ENCODE data around the gene ADORA2A.

Gene ADORA2A

GRCh38 chr22:24433001-24433827, 5.8 kb downstream of the ADORA2A start:
- no peak for DNase-seq (ENCODE audit: low spot score)

DNA sequence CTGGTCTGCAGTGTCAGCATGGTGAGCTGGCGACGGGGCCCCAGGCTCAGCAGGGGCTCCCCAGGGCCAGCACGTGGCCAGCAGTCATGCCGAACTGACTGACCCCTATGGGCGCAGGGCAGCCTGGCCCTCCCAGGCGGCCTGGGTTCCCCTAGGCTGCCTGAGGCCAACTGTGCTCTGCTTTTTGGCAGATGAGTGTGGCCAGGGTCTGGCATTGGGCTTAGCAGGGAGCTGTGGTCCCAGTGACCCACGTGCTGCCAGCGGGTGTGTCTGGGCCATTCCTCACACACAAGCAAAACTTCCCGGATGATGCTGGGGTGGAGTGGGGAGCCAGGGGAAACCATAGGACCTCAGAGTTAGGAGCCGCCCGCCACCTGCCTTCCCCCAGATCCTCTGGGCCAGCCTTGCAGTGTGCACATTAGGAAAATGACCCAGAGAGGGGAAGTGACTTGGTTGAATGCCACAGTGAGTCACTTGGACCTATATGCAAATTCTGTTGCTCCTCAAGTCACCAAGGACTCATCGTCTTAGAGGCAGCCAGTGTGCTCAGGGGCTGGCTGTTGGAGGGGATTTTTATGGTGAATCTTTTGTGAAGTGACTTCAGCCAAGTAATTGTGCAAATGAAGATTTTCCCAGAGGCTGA, 6.5 kb downstream of the ADORA2A start:
- no peak for DNase-seq (ENCODE audit: low spot score)

DNA sequence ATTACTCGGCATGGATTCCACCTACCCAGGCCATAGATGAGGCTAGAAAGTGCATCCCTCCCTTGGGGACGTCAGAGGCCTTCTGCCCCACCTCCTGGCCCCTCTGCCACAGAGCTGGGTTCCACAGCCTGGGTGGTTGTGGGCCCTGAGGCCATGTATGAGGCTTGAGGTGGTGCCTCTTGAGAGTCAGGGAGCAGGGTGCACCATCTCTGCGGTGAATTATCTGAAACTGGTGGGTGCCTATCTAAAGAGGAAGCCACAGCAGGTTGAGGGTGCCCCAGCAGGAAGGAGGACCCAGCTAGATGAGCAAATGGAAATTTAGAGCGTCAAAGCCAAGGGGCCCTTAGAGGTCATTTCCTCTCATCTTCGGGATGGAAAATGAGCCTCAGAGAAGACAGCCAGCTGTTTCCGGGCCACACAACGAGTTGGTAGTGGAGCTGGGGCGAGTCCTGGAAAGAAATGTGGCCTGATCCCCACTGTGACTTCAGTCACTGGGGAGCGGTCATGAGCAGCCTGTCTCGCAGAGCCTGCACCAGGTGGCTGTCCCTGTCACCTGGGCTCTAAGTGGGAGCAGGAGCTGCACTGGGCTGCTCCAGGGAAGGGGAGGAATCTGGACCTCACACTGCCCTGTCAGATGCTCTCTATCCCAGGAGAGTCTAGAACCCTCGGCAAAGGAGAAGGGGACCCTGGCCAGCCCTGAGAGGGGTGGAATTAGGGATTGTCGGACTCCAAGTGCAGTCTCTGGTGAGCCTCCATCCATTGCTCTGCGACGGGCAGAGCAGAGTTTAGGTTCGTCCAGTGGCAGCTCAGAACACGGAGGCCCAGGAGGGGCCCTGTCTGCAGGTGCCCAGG, 7.3 kb downstream of the ADORA2A start:
- peak; percentile 24 for DNase-seq (ENCODE audit: low spot score)

DNA sequence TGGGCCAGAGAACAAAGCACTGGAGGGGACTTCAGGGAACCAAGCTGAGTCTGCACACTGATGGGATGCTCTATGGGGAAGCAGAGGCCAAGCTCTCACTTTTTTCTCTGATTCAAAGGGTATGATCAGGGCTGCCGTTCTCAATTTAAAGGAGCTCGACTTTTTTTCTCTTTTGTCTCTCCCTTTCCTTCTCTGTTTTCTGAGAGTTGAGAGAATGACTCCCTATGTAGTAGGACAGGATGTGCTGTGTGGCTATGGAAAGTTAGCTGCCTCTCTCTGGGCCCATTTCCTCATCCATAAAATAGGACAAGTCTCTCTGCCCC, 7.9 kb downstream of the ADORA2A start:
- no peak for DNase-seq (ENCODE audit: low spot score)

DNA sequence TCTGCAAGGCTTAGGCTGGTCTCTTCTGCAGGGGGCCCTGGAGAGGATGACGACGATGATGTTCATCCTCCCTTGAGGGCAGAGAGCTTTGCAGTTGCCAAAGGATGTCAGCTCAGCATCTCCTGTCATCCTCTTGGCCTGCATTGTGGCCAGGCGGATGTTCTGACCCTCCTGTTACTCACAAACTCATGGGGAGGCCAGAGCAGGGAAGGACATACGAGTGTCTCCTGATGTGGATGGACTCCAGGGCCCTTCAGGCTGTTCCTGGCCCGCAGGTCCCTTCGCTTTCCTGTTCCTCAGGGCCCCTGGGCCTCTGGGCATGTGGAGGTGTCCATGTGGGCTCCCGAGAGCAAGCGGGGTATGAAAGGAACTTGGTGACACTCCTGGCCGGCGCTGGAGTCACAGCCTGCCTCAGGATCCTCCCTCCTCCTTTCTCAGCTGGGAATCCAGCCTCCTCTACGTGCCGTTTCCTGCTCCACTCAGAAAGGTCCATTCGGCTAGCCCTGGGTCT, 8.5 kb downstream of the ADORA2A start:
- DNase-seq (ENCODE audit: low spot score): no peak

- DNase-seq (ENCODE audit: low spot score): no peak
Measured at GRCh38 chr22:24436553-24436952, 9.2 kb downstream of the ADORA2A start.

DNA sequence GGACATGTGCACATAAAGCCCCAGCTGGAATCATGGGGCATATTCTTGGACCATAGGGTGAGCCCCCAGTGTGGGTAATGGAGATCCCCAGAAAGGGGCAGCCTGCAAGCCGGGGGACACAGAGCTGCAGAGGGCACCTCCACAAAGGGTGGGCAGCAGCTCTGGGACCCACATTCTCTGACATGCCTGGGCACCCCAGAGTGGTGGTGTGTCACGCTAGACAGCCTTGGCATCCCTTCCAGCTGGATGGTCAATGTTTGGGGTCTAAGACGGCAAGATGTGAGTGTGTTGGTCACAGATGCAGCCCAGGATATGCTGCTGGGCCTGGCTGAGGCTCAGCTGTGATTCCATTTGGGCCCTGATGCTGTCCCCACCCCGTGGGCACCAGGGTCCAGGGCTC, 9.7 kb downstream of the ADORA2A start:
- DNase-seq (ENCODE audit: low spot score): no peak

GRCh38 chr22:24437741-24438328, 10.4 kb downstream of the ADORA2A start:
- no peak for DNase-seq (ENCODE audit: low spot score)

GRCh38 chr22:24440270-24440717, 12.9 kb downstream of the ADORA2A start:
- DNase-seq (ENCODE audit: low spot score): no peak

- no peak for DNase-seq (ENCODE audit: low spot score)
Measured at GRCh38 chr22:24440718-24441405, 13.5 kb downstream of the ADORA2A start.

DNA sequence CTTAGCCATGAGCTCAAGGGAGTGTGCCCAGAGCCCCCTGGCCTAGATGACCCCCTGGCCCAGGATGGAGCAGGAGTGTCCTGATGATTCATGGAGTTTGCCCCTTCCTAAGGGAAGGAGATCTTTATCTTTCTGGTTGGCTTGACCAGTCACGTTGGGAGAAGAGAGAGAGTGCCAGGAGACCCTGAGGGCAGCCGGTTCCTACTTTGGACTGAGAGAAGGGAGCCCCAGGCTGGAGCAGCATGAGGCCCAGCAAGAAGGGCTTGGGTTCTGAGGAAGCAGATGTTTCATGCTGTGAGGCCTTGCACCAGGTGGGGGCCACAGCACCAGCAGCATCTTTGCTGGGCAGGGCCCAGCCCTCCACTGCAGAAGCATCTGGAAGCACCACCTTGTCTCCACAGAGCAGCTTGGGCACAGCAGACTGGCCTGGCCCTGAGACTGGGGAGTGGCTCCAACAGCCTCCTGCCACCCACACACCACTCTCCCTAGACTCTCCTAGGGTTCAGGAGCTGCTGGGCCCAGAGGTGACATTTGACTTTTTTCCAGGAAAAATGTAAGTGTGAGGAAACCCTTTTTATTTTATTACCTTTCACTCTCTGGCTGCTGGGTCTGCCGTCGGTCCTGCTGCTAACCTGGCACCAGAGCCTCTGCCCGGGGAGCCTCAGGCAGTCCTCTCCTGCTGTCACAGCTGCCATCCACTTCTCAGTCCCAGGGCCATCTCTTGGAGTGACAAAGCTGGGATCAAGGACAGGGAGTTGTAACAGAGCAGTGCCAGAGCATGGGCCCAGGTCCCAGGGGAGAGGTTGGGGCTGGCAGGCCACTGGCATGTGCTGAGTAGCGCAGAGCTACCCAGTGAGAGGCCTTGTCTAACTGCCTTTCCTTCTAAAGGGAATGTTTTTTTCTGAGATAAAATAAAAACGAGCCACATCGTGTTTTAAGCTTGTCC, 14.3 kb downstream of the ADORA2A start:
- DNase-seq (ENCODE audit: low spot score): no peak

DNA sequence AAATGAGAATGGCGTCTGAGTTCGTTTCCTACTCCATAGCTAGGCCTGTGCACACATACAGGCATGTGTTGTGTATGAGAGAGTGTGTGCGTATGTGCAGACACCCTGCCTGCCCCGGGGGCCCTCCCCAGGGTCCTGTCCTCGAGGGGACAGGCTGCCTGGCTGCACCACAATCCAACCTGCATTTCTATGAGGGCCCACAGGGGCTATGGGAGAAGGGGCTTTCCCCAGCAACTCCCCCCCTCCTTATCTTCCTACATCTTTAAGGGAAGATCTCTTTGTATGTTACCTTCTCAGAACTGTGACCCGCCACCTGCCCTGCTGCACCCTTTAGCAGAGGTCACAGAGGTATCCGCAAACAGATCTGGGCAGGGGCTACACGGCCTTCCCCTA, 14.9 kb downstream of the ADORA2A start:
- no peak for DNase-seq (ENCODE audit: low spot score)

GRCh38 chr22:24443668-24444067, 16.3 kb downstream of the ADORA2A start:
- DNase-seq (ENCODE audit: low spot score): no peak

DNA sequence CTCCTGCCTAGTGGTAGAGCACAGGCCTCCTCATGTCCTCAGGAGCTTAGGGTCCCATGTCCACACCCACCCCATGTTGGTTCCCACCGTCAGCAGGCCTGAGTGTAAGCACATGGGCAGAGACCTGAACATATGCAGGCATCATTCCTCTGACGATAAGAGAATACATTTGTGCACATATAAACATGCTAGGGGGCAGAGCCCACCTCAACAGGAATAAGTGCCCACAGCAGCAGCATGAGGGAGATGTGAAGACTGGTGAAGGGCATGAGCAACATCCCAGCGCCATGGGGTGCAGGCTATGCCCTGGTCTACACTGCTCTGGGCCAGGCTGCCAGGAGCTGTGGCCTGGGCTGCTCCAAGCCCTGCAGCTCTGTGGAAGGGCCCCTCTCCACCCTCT, 16.9 kb downstream of the ADORA2A start:
- no peak for DNase-seq (ENCODE audit: low spot score)

- no peak for DNase-seq (ENCODE audit: low spot score)
Measured at GRCh38 chr22:24444729-24445466, 17.5 kb downstream of the ADORA2A start.

- no peak for DNase-seq (ENCODE audit: low spot score)
Measured at GRCh38 chr22:24445481-24446259, 18.3 kb downstream of the ADORA2A start.

DNA sequence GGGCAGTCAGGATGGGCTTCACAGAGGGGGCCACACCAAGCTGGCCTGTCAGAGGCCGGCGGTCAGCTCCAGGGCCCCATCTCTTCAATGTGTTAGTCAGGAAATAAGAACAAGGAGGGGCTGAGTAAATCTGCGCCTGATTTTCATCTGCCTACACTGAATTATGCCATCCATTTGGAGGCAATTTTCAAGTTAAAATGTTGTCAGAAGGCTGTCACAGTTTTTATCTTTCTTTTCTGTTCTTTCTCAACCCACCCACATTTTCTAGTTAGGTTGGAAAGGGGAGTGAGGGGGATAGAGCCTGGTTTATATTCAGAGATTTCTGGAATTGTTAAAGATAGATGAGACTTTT, 18.8 kb downstream of the ADORA2A start:
- no peak for DNase-seq (ENCODE audit: low spot score)

GRCh38 chr22:24450610-24451009, 23.2 kb downstream of the ADORA2A start:
- DNase-seq (ENCODE audit: low spot score): no peak

DNA sequence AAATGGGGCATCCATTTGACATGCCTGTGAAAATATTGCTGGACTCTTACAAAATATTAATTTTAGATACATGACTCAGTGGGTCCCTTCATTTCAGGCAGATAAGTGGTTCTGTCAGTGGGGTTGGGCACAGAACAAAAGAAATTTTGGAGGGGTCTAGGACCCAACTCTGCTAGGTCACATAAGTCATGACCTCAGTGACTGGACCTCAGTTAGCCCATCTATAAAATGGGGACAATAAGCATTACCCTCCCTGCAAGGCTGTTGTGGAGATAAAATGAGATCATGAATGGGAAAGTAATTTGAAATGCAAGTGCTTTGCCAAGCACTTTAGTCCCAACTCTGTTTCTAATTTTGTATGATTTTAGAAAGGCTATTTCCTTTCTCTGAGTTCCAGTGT, 23.8 kb downstream of the ADORA2A start:
- DNase-seq (ENCODE audit: low spot score): no peak
